Keratinocyte (primary cell): ENCODE results near the gene IQCE. TPM values are rescaled to one million over a fixed set of nuclear protein-coding genes. Genes with fewer than 3 reads are reported as not detected.

Experiments used
- DNase-seq: peaks from one replicate; pipeline ENCODE4 v3.0.0-alpha.2; 2011; ENCODE audit warnings: low read depth, missing footprints, low spot score
- FAIRE-seq: peaks from 2 replicates; lab custom pipeline; 2011; peaks lifted over from hg19 to GRCh38; lab: Jason Lieb, UNC
- H2AFZ ChIP-seq: 2 replicates; pipeline ENCODE4 v1.6.0; 2012; ENCODE audit warnings: low read length, control low read depth, inconsistent platforms; ENCODE audit not compliant: control insufficient read depth
- H3K27ac ChIP-seq: 2 replicates; pipeline ENCODE4 v1.5.1; 2011; ENCODE audit warnings: low read length; ENCODE audit not compliant: control insufficient read depth, insufficient read depth
- H3K27me3 ChIP-seq: 3 replicates; pipeline ENCODE4 v1.6.0; 2011; ENCODE audit warnings: low read length; ENCODE audit not compliant: control insufficient read depth, insufficient read depth; ENCODE audit errors: extremely low read depth
- H3K36me3 ChIP-seq, 2 experiments: 2 replicates in 1 of 2; 3 replicates in 1 of 2; pipeline ENCODE4 v1.5.1; 2011; ENCODE audit warnings: low read length in 2 of 2, mild to moderate bottlenecking in 1 of 2; ENCODE audit not compliant: control insufficient read depth in 2 of 2, insufficient read depth in 2 of 2; ENCODE audit errors: extremely low read depth in 1 of 2
- H3K4me1 ChIP-seq: 3 replicates; pipeline ENCODE4 v1.5.1; 2011; ENCODE audit warnings: low read length; ENCODE audit not compliant: control insufficient read depth, insufficient read depth; ENCODE audit errors: extremely low read depth
- H3K4me2 ChIP-seq: 3 replicates; pipeline ENCODE4 v1.6.0; 2011; ENCODE audit warnings: low read depth, low read length; ENCODE audit not compliant: control insufficient read depth, insufficient read depth; ENCODE audit errors: extremely low read depth
- H3K4me3 ChIP-seq, 3 experiments: fragments of 200-600 bp in 1 of 3; sonication (generic) in 1 of 3; 2 replicates in 2 of 3; 3 replicates in 1 of 3; pipeline ENCODE4 v1.5.1; 2011 to 2016; ENCODE audit warnings: low read length in 3 of 3, mild to moderate bottlenecking in 3 of 3, control low read depth in 2 of 3, inconsistent platforms in 1 of 3, low read depth in 1 of 3, mixed read lengths in 1 of 3, mixed run types in 1 of 3, moderate library complexity in 1 of 3; ENCODE audit not compliant: control insufficient read depth in 2 of 3, insufficient read depth in 2 of 3; ENCODE audit errors: extremely low read depth in 1 of 3
- H3K79me2 ChIP-seq: 2 replicates; pipeline ENCODE4 v1.6.0; 2012; ENCODE audit warnings: low read length; ENCODE audit not compliant: control insufficient read depth, insufficient read depth
- H3K9ac ChIP-seq: 3 replicates; pipeline ENCODE4 v1.6.0; 2011; ENCODE audit warnings: low read length; ENCODE audit not compliant: control insufficient read depth, insufficient read depth; ENCODE audit errors: extremely low read depth
- H3K9me1 ChIP-seq: 3 replicates; pipeline ENCODE4 v1.6.0; 2011; ENCODE audit warnings: low read length; ENCODE audit not compliant: control insufficient read depth, insufficient read depth; ENCODE audit errors: extremely low read depth
- H3K9me3 ChIP-seq: 2 replicates; pipeline ENCODE4 v1.5.1; 2012; ENCODE audit warnings: low read depth, low read length; ENCODE audit not compliant: control insufficient read depth
- H4K20me1 ChIP-seq: 3 replicates; pipeline ENCODE4 v1.6.0; 2011; ENCODE audit warnings: low read length; ENCODE audit not compliant: control insufficient read depth, insufficient read depth; ENCODE audit errors: extremely low read depth
- CTCF ChIP-seq, 3 experiments: IDR thresholded peaks in 1 of 3; conservative IDR thresholded peaks in 1 of 3; optimal IDR thresholded peaks in 1 of 3; 2 replicates in 2 of 3; 3 replicates in 1 of 3; pipeline versions ENCODE3 to v1.5.1; 2011; ENCODE audit warnings: low read length in 3 of 3, mild to moderate bottlenecking in 3 of 3, moderate library complexity in 2 of 3, control low read depth in 1 of 3, inconsistent platforms in 1 of 3; ENCODE audit not compliant: insufficient read depth in 2 of 3; ENCODE audit errors: extremely low read depth in 1 of 3
- EZH2 ChIP-seq: IDR thresholded peaks from one replicate; pipeline ENCODE4 v1.6.1; 2012; ENCODE audit warnings: inconsistent platforms, mild to moderate bottlenecking, low read length, moderate library complexity
- dilution Hi-C: fragments of 300-500 bp; cut with MboI; formaldehyde crosslinking; loops from one replicate; pipeline ENCODE4 v1.7.0; 2020; ENCODE audit warnings: low sequenced_read_pairs; ENCODE audit not compliant: extremely low pct_ligation_motif_present
- polyA plus RNA-seq, 5 experiments: library from polyadenylated mRNA; depleted of rRNA in 3 of 5; stranded (reverse) in 3 of 5; stranded (forward) in 1 of 5; unstranded in 1 of 5; fragments of >200 nt; gene quantifications; 1 replicate in 1 of 5; 2 replicates in 3 of 5; 3 replicates in 1 of 5; pipeline versions ENCODE4 v1.2.1 to v1.2.3, GENCODE V29; 2011 to 2012; ENCODE audit warnings: missing spikeins in 2 of 5, low read depth in 1 of 5, low replicate concordance in 1 of 5

Gene IQCE
- polyA plus RNA-seq, 1 donor (not counting 4 experiments of a cell fraction or from before 2014, with no cell fraction given): 5.2 TPM

- TF ChIP-seq CTCF (optimal IDR thresholded peaks at IDR 0.05 in 1 of 3, IDR thresholded peaks at IDR 0.05 in 1 of 3, conservative IDR thresholded peaks at IDR 0.05 in 1 of 3; ENCODE audit: extremely low read depth in 1 of 3, insufficient read depth in 2 of 3, low read length in 3 of 3): no peak
- TF ChIP-seq EZH2: no peak
- DNase-seq (no peak), FAIRE-seq (no peak)
- Histone ChIP-seq H4K20me1 (peaks cover 4% of the 10 kb centered on the region), H3K36me3 (peaks cover 10 to 12% of the 10 kb centered on the region in 2 experiments), H3K9me3 (no peaks in the 10 kb centered on the region), H3K9ac (no peak overlapping the region), H3K4me3 (no peak overlapping the region), H3K4me2 (no peak overlapping the region), H3K9me1 (no peaks in the 10 kb centered on the region), H2AFZ (no peak overlapping the region), H3K27me3 (no peaks in the 10 kb centered on the region), H3K79me2 (no peaks in the 10 kb centered on the region), H3K4me1 (peaks cover 53% of the 10 kb centered on the region), H3K27ac (peak overlapping the region; percentile 8)
- dilution Hi-C loops: no loop called here
Observed at GRCh38 chr7:2528481-2529095, 30.2 kb upstream of the IQCE start.

GRCh38 chr7:2529161-2530070, 29.4 kb upstream of the IQCE start:
- TF ChIP-seq CTCF (optimal IDR thresholded peaks at IDR 0.05 in 1 of 3, IDR thresholded peaks at IDR 0.05 in 1 of 3, conservative IDR thresholded peaks at IDR 0.05 in 1 of 3; ENCODE audit: extremely low read depth in 1 of 3, insufficient read depth in 2 of 3, low read length in 3 of 3) (no peak), EZH2 (no peak)
- Histone ChIP-seq H3K4me3 (no peak overlapping the region), H2AFZ (no peak overlapping the region), H4K20me1 (peaks cover 4% of the 10 kb centered on the region), H3K27ac (peak overlapping the region; percentile 40), H3K9me3 (no peaks in the 10 kb centered on the region), H3K9me1 (no peaks in the 10 kb centered on the region), H3K4me1 (peaks cover 45% of the 10 kb centered on the region), H3K36me3 (peaks cover 10 to 12% of the 10 kb centered on the region in 2 experiments), H3K79me2 (no peaks in the 10 kb centered on the region), H3K9ac (peak overlapping the region; percentile 41), H3K4me2 (peak overlapping the region; percentile 27), H3K27me3 (no peaks in the 10 kb centered on the region)
- DNase-seq: no peak
- FAIRE-seq: no peak
- dilution Hi-C loops: no loop called here
